Measurements from ENCODE around the gene TMEM131.
"Not testable (repeated sequence)": the region's sequence is repeated elsewhere in the genome, so short reads cannot be mapped to it uniquely, and the experiment has no call there.

TMEM131 gene

DNA sequence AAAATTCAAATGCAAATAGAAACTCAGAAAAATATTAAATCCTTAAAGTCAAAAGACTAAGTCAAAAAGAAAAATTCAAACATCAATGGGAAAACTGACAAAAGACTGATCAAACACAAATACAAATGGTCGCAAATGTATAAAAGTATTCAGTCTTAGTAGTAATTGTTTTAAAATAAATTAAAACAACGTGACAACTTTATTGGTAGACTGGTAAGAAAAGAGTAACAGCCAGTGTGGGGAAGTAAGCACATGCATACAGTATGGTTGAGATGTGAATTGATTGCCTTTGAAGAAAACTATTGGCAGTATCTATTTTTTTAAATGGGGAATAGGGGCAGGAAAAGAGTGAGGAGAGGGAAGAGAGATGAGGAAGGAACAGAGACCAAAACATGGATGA lies 9.8 kb downstream of the TMEM131 start:
- no peak for DNase-seq

DNA sequence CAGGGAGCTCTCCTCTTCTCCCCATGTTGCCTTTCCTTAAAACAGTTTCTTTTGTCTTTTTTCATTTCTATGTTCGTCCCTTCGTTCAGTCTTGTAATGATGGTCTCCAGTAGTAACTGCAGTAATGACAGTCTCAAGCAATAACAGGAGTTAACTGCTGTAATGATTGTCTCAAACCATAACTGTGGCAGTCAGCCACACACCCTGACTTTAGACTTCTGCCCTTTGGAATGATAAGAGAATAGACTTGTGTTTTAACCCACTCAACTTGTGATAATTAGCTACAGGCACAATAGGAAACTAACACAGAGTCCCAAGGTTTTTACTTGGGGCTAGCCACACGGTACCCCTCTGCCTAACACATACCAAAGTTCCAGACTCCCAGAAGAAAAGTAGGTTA lies 12.1 kb downstream of the TMEM131 start:
- DNase-seq, result no peak

DNA sequence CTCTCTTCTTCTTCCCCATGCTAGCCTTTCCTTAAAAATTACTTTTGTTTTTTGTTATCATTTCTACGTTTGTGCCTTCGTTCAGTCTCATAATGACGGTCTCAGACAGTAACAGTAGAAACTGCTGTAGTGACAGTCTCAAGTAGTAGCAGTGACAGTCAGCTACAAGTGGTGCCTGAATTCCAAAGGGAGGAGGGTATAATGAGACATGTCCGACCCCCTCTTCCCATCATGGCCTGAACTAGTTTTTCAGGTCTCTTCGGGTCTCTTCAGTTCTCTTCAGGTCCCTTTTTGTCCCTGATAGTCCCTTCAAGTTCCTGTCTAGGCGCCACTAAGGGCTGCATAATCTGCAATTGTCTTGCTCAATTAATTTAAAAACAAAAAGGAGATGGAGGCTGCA lies 12.6 kb downstream of the TMEM131 start:
- no peak for DNase-seq

DNA sequence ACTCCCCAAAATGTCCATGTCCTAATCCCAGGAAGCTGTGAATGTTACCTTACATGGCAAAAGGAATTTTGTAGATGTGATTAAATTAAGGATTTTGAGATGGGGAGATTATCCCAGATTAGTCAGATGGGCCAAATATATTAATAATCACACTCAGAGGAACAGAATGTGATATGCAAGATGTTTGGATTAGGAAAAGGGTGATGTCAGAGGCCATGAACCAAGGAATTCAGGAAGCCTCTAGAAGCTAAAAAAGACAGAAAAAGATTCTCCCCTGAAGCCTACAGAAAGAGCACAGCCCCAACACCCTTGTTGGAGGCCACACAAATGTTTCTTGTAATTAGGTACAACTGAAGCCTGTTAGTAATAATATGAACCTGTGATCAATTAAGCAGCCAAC lies 13.1 kb downstream of the TMEM131 start:
- no peak for DNase-seq

DNA sequence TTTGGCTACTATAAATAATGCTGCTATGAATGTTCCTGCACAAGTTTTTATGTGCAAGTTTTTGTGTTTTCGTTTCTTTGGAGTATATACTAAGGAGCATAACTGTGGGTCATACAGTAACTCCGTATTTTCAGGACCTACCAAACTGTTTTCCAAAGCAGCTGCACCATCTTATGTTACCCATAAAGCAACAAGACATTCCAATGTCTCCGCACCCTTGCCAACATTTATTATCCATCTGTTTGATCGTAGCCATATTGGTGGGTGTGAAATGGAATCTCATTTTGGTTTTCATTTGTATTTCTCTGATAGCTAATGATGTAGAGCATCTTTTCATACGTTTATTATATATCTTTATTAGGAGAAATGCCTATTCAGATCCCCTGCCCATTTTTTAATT lies 13.8 kb downstream of the TMEM131 start:
- no peak for DNase-seq

DNA sequence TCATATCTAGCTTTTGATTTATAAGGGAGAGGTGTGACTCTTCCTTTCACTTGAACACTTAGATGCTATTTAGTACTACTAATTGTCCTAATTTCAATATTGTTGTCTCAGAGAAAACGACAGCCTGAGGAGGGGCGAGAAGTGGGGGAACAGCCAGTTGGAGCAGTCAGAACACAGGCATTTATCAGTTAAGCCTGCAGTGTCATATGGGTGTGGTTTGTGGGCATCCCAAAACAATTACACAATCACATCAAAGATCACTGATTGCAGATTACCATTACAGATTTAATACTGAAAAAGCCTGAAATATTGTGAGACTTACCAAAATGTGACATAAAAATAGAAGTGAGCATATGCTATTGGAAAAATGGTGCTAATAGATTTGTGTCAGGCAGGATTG lies 15.8 kb downstream of the TMEM131 start:
- DNase-seq, result no peak

DNA sequence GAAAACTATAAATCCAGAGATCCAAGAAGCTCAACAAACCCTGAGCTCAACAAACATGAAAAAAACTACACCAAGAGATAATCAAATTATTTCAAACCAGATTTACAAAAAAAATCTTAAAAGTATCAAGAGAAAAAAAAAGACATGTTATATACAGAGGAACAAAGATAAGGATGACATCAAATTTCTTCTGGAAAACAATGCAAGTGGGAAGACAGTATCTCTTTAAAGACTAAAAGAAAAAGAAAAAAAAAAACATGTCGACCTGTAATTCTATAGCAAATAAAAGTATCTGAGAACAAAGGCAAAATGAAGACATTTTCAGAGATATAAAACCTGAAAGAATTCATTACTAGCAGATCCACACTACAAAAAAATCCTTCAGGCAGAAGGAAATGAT lies 21.3 kb downstream of the TMEM131 start:
- no peak for DNase-seq

DNA sequence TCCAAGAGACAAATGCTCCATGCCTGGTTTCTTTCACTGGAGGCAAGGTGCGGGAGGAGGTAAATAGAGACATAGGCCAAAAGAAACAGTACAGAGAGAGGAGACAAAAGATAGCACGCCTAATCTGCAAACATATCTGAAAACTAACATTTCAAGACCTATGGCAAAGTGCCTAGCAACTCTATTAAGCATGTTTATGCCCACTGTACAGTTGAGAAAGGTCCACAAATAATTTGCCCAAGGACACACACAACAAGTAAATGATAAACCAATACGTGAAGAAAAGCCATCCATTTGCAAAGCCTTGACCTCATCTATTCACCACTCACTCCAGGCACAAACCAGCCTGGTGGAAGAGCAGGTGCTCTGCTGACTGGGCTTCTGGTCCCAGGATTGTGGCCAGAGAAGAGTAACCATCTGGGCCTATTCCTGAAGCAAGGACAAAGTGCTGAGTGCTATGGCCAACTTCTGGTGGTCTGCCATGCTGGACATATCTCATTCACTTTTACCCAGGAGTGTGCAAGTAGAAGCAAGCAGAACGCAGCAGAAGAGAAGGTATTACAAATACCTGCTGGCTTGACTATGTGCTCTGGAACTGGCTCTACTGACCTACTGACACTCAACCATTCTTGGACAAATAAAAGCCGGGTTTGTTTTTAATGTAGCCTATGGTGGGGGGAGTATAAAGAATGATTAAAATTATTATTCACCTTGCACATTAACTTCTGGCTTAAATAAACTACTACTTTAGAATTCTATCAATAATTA lies 25.3 kb downstream of the TMEM131 start:
- peak; percentile 18 for DNase-seq

DNA sequence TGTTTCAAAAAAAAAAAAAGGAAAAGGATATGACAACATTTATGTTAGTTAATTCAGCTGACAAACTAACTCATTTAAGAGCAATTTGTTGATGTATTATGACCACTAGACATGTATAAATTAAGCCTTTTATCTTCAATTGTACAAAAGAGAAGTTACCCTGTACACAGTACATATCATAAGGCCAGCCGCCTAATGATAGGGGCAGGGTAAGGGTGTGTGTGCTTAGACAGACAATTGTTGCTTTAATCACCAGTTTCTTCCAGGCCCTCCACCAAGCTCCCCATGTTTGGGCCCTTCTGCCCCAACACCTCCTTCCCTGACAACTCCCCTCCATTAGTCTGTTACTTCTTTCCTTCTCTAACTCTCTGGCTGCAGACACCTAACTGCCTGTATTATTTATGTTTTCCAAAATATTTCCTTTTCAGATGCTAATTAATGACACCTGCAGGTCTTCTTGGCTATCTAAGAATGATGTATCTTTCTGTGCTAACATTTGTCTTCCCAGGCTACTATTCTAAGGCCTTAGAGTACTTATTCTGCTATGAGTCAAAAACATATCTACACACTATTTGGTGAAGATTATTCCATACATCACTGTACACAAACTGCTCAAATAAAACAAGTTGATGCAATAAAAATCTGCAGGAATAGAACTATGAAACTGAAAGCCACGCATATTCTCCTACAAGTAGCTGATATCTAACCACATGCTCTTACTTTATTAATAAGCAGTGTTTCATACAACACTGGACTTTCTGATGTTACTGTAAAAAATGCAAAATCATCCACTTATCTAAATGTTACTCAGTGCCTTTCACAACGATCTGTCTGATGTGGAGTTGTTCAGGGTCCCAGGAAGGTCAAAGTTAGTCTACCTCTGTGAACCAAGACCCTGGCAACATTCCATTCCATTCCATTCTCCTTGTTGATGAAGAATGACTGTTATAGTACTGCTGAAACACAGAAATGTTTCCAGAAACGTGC lies 26.4 kb downstream of the TMEM131 start:
- no peak for DNase-seq

DNA sequence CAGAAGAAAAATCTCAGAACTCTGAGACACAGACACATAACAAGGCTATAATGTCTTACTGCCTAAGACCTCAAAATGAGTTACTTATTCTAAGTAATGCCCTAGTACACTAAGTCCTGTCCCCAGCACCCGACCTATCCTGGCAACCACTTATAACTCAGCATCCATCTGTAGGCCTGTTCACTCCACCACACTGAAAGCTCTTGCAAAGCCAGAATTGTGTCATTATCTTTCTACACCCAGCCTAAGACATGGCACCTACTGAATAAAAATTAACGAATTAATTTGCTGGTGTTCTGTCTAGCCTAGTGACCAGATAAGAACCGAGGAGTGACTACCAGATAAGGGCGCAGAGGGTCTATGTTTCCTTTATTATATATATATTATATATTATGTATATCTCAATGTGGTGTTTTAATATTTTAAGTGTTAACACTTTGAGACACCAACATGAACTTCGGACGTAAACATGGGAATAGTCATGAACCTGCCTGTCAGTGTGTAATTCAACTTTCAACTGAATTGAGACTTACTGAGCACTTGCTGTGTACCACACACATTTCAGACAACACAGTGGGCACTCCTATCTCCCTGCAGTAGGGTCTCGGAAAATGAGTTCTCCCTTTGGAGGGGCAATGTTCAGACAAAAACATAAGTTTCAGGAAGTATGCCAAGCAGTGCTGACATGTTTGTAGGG lies 27.7 kb downstream of the TMEM131 start:
- DNase-seq, result no peak

DNA sequence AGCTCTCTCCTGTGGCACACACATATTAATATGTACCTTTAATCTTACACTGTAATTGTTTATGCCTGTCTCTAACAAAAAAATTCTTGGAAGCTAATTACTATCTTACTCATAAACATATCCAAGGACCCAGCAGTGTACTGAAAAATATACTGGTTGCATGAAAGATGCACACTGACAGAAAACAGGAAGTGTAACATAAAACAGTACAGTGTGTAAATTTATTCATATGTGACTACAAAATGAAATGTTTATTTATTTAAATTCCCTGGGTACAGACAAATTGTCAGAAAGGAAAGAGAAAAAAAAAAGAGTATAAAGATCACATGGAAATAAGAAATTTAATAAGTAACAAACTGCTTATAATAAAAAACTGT lies 28.5 kb downstream of the TMEM131 start:
- DNase-seq, result no peak

DNA sequence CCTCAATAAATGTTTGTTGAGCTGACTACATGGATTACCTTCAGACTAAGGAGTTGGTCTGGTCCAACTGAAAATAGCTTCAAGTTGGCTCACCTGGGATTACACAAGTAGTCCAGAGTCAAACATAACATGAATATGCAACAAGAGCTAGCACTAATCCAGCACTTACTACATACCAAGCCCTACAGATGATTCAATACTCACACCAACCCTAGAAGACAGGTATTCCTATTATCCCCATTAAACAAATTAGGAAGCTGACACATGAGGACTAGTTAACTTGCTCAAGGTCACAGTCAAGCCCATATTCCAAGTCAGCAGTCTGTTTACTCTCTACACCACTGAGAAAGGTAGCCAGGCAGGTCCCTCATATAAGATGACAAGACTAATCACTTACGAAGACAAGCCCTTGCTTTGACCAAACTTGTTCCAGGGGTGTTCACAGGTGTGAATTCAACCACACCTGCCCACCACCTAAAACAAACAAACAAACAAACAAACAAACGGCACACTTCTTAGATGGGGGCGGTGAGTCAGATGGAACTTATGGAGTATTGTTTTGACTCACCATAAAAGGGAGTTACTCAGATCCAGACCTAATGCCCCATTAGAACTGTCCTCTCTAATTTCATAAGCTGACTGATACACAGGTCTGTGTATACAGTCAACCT lies 29.1 kb downstream of the TMEM131 start:
- no peak for DNase-seq

DNA sequence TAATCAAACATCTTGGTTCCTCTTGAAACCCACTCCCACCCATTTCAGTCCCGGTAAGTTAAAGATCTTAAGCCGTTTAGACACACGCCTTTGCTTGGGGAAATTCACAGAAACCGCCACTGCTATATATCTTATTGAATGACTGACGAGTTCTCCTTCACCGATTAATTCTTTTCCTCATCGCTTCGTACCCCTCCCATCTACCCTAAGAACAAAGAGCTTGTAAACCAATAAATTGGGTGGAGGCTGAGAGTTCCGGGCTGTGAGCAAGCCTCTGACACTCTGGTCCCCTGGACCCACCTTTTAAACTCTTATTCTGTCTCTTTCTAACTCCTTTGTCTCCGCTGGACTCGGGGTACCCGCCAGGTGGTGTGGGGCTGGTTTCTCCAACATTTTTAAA lies 30.6 kb downstream of the TMEM131 start:
- no peak for DNase-seq

DNA sequence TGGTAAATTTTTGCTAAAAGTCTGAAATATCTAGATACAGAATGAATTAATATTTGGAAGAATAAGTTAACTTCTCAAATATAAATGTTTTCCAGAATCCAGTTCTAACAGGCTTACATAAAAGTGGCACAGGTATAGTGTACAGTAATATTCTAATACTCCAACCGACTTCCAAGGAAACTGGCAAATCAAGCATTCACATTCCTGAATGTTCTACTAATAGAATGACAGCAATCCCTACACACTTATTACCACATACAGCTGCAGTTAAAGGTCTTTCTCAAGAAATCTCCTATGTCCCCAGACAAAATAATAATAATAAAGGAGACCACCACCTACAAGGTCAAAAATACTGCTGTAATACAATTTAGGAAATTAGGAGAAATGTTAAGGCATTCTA lies 31.9 kb downstream of the TMEM131 start:
- DNase-seq, result no peak

DNA sequence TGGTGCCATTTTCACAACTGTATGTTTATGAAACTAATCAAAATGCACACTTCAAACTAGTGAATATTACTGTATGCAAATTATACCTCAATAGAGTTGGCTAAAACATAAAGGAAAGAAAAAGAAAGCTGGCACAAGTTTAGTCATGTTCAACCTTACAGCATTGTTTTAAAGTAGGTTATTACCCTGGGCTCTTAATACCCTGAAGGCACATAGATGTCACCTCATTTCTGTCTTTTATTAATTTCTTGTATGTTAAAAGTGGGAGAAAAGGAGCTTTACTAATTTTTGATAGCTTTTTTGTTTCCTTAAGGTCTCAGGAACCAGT lies 32.7 kb downstream of the TMEM131 start:
- DNase-seq, result no peak

DNA sequence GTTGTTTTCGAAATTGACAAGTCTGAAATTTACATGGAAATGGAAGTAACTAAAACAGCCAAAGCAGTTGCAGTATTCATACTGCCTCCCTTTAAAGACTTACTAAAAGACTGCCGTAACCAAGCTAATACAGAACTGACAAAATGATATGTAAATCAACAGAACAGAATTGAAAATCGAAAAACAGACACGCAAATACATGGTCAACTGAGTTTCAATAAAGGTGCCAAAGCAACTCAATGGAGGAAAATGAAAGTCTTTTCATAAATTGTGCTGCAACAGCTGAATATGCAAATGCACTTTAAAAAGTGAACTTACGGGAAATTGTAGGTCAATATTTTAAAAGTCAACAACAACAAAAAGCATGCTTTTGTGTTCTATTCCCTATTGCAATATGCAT lies 34.2 kb downstream of the TMEM131 start:
- DNase-seq, result no peak

DNA sequence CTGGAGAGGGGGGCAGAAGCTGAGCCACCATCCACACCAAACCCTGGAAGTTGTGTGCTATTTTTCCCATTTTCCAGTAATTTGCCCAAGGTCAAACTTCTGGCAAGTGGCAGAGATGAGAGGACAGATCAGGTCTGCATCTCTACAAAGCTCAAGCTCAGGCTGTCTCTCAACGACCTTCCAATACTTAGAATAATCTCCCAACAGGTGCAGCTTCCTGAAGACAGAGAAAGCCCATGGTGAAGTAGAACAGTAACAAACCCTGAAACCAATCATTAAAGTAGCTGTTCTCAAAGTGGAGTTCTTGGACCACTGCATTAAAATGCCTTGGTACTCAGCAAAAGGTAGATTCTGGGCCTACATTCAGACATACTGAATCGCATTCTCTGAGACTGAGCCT lies 37.6 kb downstream of the TMEM131 start:
- no peak for DNase-seq

DNA sequence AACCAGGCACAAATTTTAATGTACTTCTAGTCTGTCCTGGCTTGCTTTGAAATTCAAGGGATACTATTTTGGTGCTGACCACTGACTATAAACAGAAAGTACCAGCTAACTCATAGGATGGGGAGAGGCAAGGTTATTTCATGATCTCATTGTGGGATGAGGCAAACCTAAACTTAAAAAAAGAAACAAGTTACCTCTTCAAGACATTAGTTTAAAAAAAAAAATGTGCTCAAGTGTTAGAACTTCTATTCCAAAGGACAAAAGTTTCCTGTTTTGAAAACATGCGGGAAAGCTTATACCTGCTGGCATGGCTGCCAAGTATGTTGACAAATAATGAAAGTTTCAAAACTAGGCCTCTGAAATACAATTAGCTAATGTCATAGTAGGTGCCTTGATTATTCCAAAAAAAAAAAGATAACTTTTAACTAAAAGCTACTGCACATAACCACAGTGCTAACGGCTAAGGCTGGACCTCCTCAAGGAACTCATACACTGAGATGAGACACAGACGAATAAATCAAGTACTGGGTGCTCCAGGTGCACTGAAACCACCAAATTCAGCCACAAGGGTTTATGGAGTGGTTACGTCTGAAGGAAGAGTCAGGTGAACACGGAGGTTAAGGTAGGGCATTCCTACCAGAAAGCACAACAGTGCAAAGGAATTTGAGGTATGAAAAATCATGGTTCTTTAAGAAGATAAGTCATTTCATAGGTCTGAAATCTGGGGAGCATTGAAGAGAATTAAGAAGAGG lies 38.1 kb downstream of the TMEM131 start:
- DNase-seq, result no peak

DNA sequence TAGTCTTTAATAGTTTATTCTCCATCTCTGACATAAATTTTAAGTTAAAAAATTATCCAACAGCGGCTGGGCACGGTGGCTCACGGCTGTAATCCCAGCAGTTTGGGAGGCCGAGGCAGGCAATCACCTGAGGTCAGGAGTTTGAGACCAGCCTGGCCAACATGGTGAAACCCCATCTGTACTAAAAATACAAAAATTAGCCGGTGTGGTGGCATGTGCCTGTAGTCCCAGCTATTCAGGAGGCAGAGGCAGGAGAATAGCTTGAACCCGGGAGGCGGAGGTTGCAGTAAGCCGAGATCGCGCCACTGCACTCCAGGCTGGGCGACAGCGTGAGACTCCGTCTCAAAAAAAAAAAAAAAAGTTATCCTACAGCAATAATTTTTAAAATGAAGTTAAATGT lies 39.0 kb downstream of the TMEM131 start:
- not testable (repeated sequence) for DNase-seq

DNA sequence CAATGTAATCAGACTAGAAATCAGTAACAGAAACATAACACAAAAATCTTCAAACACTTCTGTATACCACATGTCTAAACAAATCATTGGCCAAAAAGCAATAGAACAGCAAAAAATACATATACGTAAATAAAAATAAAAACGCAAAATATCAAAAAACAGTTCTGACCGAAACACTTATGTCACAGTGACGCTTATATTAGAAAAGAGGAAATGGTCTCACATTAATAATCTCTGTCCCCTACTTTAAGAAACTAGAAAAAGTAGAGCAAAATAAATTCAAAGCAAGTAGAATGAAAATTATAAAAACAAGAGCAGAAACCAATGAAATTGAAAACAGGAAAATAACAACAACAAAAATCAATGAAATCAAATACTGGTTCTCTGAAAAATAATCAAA lies 41.9 kb downstream of the TMEM131 start:
- no peak for DNase-seq

DNA sequence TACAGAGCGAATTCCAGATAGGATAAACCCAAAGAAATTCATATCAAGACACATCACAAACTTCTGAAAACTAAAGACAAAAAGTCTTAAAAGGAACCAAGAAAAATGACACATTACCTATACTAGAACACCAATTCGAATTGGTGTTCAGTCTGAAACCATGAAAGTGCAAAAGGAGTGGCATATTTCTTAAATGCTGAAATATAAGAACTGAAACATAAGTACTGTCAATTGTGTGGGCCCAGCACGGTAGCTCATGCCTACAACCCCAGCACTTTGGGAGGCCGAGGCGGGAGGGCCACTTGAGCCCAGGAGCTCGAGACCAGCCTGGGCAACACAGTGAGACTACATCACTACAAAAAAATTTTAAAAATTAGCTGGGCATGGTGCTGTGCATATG lies 43.4 kb downstream of the TMEM131 start:
- DNase-seq, result no peak

DNA sequence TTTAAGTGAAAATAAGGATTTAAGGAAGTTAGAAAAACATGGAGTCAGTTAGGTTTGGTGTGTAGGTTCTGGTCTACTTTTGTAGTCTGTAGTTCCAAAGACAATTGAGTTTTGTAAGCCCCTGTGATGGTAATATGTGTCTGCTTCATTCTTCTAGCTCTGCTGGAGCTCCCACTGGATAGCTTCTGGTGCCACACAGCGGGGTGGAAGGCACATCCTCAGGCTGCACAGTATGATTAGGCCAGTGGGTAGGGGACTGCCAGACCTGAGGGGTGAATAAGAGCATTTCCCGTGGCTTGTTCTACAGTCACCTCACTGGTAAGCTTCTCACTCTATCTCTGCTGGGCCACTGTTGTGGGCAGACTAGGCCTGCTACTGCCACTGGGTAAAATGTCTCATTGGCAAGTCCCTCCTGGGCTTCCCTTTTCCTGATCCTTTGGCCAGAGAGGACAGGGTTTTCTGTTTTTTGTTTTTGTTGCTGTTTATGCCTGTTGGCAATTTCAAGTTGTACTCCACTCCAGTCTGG lies 44.5 kb downstream of the TMEM131 start:
- DNase-seq, result no peak

Data from NCI-H2029 treated with DMSO at 0.1 percent for 48 hours (cell line).